SW480 (cell line): ENCODE measurements around the gene SMC1B.
"Not testable (repeated sequence)": the region's sequence is repeated elsewhere in the genome, so short reads cannot be mapped to it uniquely, and the experiment has no call there.

Source experiments
- DNase-seq: peaks from one replicate; pipeline ENCODE4 v3.0.0-alpha.2; 2016; ENCODE audit warnings: low spot score

Gene SMC1B

GRCh38 chr22:45445031-45445710 lies 31.8 kb upstream of the SMC1B start:
- no peak for DNase-seq

GRCh38 chr22:45444168-45444567 lies 30.8 kb upstream of the SMC1B start:
- no peak for DNase-seq

GRCh38 chr22:45442116-45442515 lies 28.7 kb upstream of the SMC1B start:
- no peak for DNase-seq

- peak; percentile 78 for DNase-seq
Observed at GRCh38 chr22:45441138-45441537, 27.7 kb upstream of the SMC1B start.

GRCh38 chr22:45440688-45441087 lies 27.3 kb upstream of the SMC1B start:
- not testable (repeated sequence) for DNase-seq

GRCh38 chr22:45438336-45438735 lies 24.9 kb upstream of the SMC1B start:
- no peak for DNase-seq

GRCh38 chr22:45436871-45437517 lies 23.6 kb upstream of the SMC1B start:
- DNase-seq: not testable (repeated sequence)

GRCh38 chr22:45435544-45436139 lies 22.2 kb upstream of the SMC1B start:
- DNase-seq: peak; percentile 77

- DNase-seq: no peak
Observed at GRCh38 chr22:45434981-45435380, 21.6 kb upstream of the SMC1B start.

- DNase-seq: no peak
Observed at GRCh38 chr22:45430871-45431270, 17.5 kb upstream of the SMC1B start.

- DNase-seq: no peak
Observed at GRCh38 chr22:45429981-45430775, 16.8 kb upstream of the SMC1B start.

- DNase-seq: no peak
Observed at GRCh38 chr22:45429424-45429823, 16.0 kb upstream of the SMC1B start.

- no peak for DNase-seq
Observed at GRCh38 chr22:45428391-45429385, 15.3 kb upstream of the SMC1B start.

- DNase-seq: no peak
Observed at GRCh38 chr22:45427114-45427513, 13.7 kb upstream of the SMC1B start.

GRCh38 chr22:45426387-45426786 lies 13.0 kb upstream of the SMC1B start:
- no peak for DNase-seq

- DNase-seq: no peak
Observed at GRCh38 chr22:45425531-45426265, 12.3 kb upstream of the SMC1B start.

GRCh38 chr22:45425101-45425500 lies 11.7 kb upstream of the SMC1B start:
- no peak for DNase-seq

- DNase-seq: no peak
Observed at GRCh38 chr22:45424241-45424731, 10.9 kb upstream of the SMC1B start.

- DNase-seq: no peak
Observed at GRCh38 chr22:45423524-45423923, 10.1 kb upstream of the SMC1B start.

- no peak for DNase-seq
Observed at GRCh38 chr22:45422237-45422983, 9.0 kb upstream of the SMC1B start.
